Suppressor macrophage treated with lipopolysaccharide for 1 hour (primary cell): ENCODE results near the gene TSPAN4.

Source experiments
- DNase-seq, 3 donors: peaks; one replicate each; pipeline ENCODE4 v3.0.0-alpha.2; 2020 to 2022

Gene TSPAN4

DNA sequence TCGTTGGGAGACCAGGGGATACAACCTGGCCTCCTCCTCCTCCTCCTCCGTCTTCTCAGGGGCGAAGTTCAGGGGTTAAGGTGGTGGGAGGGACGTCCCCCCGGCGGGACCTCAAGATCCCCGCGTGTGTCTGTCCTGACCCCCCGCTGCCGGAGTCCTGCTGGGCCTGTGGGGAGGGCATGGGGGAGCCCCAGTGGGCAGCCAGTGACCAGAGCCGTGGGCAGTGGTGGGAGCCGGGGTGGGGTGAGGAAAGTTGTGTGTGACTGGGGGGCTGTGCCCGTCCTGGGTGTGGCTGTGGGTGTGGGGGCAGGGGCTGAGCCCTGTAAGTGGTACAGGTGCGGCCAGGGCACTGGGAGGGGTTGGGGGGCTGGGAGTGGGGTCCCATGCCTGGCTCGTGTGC, 10.1 kb downstream of the TSPAN4 start:
- DNase-seq, result no peak

DNA sequence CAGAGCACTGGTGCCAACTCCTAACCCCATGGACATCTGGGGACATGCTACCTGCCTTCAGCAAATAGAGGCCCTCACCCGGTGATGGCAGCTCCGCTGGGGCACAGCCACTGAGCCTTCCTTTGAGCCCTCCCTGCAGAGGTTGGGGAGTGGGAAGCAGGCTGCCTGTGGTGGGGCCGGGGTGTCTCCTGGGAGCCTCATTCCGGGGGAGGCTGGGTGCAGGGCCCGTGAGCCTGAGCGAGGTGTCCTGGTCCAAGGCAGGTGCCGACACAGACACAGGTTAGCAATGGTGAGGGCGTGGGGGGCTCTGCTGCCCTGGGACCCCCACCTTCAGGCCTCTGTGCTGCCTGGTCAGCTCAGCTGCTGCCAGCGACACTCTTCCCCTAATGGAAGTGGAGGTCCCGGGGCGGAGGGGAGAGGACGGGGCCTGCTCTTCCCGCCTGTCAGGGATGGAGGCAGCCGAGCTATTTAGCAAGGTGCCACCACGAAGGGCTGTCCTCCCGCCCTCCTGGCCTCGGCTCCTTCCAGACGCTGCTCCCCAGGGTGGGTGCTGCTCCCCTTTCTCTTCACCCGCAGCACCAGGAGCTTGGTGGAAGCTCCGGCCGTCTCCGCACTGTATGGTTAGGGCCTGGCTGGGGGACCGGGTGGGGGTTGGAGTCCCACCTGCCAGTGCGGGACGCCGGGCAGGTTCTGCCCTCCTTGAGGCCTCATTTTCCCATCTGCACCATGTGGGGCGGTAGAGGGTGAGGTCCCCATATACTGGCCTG, 11.2 kb downstream of the TSPAN4 start:
- no peak for DNase-seq

DNA sequence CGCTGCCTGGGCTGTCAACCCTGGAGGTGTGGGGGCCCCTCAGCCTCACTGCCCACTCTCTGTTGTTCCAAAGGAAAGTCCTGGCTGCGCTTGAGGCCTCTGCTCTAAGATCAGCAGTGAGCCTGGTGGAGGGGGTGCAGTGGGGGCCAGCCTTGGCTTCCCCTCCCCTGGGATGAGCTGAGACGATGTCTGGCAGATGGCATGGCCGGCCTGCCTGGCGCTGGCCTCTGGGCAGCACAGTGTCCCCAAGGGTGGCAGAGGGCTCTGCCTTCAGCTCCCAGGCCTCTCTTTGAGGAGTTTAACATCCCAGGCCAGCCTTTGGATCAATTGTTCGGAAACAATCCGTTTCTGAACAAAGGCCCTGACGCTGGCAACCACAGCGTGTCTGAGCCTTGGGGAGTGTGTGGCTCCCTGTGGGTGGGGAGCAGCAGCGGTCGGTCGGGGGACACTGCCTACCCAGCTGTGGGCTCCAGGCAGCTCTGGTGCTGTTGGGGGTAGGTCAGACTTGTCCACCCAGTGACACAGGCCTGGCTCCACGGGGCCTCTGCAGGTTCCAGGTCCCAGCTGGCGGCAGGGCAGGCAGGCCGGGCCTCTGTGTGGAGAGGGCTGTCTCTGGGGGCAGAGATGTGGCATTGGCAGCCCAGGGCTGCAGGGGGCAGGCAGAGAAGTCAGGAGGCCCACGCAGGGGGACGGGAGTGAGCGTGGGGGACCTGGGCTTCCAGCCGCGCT, 12.1 kb downstream of the TSPAN4 start:
- DNase-seq, result no peak

DNA sequence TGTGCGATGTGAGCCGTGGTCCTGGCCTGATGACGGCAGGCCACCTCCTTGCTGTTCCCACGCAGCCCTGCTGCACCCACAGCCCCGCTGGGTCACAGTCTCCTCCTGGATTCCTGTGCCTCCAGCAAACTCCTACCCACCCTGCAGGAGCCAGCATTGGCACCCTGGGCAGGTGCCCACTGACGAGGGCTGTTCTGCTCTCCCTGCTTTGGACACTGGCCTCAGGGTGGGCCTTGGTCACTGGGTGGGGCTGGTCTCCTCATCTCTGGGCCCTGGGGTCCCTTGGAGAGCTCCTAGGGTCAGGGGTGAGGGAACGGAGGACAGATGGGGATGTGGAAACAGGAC, 12.7 kb downstream of the TSPAN4 start:
- DNase-seq, result no peak

DNA sequence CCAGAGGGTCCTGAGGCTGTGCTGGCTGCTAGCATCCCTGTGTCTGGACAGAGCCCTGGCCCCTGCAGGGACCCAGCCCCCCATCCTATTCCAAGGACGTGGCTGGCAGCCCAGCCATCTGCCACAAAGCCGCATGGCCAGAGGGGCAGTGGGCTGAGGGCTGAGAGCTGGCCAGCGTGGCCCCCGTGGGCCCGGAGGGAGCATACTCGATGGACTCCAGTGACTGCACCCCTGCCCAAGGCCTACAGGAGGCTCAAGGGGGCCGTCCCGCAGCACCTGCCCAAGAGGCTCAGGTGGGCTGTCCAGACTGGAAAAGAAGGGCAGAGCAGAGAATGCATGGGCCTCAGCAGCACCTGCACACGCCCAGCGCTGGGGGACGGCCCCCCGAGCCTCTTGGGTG, 13.1 kb downstream of the TSPAN4 start:
- no peak for DNase-seq

DNA sequence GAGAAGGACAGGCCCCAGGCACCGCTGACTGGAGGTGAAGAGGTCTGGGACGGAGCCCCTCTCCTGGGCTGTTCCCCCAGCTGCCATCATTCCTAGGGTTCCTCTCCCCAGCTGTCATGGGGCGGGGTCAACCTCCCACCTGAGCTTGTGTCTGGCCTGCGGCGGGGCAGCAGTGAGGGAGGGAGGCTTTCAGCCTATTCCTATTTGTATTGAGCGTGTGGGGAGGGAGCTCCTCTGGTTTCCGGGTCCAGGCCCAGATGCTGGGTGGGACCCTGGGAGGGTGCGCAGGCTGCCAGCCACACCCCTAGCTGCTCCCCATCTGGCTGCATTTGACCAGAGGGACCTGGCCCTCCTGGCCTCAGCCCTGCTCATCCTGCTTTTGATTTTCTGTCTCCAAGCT, 13.7 kb downstream of the TSPAN4 start:
- no peak for DNase-seq

DNA sequence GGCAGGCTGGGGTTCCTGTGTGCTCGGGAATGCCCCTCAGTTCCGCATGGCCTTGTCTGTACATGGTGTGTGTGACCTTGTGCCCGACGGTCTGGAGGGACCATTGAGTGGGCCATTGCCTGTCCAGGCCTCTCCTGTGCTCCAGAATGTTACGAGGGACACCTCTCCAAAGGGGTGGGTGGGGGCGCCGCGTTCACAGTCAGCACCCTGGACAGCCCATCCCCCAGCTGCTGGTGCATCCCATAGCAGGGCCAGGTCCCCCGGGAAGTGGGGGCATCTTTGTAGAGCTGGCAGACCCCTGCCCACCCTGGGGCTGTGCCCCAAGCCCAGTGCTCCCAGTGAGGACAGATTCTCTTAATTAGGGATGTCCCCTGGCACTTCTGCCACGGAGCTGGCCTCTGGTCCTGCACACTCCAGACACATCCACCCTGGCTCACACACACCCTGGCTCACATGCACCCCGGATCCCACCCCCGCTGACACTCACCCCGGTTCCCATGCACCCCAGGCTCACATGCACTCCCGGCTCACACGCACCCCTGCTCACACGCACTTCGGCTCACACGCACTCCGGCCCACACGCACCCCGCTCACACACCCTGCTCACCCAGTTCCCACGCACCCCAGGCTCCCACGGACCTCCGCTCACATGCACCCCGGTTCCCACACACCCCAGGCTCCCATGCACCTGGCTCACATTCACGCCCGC, 15.6 kb downstream of the TSPAN4 start:
- DNase-seq, result no peak

DNA sequence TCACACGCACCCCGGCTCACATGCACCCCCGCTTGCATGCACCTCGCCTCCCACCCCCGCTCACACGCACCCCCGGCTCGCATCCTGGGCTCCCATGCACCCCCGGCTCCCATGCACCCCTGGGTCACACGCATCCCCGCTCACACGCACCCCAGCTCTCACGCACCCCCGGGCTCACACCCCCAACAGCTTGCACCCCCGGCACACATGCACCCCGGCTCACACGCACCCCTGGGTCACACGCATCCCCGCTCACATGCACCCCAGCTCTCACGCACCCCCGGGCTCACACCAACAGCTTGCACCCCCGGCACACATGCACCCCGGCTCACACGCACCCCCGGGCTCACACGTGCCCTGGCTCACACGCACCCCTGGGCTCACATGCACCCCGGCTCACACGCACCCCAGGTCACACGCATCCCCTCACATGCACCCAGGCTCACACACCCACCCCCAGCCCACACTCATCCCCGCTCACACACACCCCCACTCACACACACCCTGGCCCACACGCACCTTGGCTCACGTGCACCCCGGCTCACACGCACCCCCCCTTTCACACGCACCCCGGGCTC, 16.2 kb downstream of the TSPAN4 start:
- DNase-seq, result no peak

DNA sequence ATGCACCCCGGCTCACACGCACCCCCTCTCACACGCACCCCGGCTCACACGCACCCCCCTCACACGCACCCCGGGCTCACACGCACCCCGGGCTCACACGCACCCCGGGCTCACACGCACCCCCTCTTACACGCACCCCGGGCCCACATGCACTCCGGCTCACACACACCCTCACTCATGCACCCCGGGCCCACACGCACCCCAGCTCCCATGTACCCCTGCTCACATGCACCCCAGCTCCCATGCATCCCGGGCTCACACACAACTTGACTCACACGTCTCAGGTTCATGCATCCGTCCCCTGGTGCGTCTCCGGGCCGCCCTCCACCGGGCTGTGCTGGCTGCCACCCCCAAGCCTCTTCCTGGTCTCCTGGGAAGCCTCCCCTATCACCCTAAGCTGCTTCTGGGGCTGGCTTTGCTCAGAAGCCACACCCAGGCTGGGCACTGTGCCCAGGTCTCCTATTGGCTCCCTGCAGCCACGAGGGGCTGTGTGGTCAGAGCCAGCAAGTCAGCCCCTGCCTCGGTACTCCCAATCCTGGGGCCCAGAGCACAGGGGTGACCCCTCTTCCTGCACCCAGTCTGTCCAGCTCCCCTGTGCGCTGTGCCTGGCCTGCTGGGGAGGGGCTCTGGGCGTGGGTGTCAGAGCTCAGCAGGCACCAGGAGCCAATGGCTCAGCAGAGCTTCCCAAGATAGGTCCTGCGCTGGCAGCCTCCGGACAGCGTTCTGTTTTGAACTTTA, 16.9 kb downstream of the TSPAN4 start:
- DNase-seq, result no peak

DNA sequence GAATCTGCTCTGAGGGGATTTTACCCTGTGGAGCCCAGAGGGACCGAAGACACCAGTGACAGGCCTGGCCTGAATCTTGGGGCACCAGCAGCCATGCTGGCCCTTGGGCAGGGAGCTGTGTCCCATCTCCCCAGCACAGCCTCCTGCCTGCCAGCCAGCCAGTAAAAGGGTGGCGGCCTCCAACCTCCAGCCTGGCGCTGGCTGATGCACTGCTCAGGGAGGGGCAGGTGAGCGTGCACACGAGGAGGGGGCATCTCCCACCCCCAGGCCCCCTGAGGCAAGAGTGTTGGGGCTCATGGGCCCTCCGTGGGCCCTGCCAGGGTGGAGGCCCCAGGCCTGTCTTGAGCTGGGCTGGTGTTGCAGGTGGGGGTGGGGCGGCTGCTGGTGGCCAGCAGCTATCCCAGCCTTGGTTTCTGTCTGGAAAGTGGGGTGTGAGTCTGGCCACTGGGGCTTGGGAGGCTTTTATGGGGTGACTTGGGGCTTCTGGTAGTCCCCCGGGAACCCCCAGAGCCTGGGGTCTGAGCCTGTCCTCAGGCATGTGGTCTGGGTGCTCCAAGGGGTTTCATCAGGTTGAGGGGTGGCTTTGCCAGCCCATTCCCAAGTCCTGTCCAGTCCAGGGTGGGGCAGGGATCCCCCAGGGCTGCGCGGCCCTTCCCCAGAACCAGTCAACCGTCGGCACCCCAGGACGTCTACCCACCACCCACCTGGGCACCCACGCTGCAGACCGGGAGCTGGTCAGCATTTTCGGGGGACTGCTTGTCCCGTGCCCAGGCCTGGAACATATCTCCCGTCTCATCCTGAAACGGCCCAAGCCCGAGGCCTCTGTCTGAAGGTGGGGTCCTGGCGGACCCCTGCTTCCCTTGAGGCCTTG, 17.8 kb downstream of the TSPAN4 start:
- no peak for DNase-seq

DNA sequence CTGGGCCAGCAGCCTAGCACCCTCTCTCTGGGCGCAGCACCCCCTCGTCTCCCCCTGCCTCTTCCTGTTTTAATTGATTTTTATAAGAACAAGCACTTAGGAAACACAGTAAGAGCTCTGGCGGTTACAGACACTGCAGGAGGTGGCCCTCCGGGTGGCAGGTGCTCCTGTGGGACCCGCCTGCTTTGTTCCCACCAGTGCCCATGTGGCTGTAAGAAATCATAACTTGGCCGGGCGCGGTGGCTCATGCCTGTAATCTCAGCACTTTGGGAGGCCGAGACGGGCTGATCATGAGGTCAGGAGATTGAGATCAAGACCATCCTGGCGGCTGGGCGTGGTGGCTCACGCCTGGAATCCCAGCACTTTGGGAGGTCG, 18.4 kb downstream of the TSPAN4 start:
- no peak for DNase-seq

DNA sequence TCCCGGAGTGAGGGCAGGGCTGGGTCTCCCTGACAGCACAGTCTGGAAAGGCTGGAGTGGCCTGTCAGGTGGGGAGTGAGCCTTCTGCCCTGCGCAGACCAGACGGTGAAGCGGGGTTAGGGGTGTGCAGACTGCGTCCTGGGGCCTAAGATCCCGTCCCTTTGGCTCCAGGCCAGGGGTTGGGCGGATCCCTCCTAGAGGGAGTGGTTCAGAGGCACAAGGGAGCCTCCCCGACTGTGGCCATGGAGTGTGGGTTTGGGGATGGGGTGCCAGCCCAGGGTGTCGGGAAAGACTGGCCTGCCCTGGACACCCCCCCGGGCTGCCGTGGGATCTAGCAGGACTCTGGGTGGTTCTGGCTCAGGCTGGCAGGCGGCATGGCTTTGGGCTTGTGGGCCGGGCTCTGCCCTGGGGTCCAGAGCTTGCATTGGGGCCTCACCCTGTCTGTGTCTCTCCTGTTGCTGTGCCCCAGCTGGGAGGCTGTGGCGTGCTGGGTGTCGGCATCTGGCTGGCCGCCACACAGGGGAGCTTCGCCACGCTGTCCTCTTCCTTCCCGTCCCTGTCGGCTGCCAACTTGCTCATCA, 19.5 kb downstream of the TSPAN4 start:
- DNase-seq, result no peak

DNA sequence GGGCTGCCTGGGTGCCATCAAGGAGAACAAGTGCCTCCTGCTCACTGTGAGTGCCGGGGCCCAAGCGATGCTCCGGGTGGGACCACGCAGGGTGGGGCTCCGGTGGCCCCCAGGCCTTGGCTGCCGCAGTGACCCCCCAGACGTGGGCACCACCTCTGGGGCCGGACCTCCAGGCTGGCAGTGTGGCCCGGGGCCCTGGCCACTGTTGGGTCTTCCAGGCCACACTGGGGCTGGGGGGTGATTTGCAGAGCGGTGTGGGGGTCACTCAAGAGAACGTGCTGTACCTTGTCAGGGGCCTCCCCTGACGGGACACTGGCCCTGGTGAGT, 20.0 kb downstream of the TSPAN4 start:
- no peak for DNase-seq

DNA sequence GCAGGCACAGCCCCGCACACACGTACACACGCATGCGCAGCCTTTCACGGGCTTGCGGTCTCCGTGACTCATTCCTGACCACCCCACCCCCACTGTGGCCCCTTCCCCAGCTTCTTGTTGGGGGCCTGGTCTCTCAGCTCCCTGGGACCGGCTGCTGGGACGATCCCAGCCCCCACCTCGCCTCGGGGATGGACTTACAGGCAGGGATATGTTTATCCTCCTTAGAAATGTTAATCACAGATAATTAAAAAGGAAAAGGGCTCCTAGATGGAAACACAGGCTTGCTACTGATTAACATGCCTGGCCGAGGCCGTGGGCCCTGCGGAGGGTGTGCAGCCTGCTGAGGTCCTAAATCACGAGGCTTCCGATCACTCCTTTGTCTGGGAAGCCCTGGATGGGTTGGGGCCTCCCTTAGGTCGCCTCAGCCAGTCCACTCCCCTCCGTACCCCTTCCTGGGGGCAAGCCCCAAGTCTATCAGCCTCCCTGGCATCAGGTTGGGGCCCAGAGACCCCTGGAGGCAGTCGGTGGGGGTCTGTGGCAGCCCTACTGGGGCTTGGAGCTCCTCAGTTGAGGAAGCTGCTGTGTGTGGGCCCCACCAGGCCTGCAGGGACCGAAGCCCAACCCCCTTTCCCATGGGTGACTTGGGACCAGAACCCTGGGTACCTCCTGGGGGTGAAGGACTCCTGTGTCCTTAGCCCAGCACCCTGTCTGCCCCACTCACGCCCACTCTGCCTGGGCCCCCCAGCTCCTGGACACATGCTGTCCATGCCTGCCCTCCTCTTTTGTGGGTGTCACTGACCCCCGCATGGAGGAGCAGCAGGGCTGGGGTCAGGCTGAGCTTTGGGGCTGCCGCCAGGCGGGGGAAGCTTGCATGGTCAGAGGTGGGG, 20.6 kb downstream of the TSPAN4 start:
- DNase-seq, result no peak

DNA sequence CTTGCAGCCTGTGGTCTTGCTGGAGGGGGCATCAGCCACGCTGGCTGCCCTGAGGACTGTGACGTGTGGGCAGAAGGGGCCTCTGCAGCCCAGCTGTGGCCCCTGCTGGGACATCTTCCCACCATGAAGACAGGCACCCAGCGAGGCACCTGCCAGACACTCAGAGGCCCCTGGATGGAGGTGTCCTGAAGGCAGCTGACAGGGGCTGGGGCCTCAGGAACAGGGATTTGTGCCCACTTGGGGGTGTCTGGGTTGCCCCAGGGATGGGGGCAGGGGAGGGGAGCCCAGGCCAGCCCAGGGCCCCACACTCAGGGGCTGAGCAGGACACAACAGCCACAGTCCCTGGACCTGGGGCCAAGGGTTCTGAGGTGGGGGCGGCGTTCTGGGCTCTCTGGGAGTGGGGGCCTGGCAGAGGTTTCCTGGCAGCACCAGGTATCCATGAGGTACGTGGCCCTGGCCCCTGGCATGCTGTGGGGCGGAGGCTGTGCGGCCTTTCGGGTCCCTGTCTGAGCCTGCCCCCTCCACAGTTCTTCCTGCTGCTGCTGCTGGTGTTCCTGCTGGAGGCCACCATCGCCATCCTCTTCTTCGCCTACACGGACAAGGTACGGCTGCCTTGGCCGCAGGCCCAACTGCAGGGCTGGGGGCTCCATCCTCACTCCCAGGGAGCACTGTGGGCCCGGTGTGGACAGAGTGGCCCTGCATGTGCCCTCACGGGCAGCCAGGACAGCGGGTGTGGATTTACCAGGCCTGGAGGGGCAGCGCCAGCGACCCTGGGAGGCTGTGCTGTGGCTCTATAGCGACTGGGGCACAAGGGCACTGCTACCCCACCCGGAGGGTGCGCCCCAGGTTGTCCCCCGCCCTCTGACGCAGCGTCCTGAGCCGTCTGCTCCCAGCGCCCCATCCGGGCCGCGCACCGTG, 21.5 kb downstream of the TSPAN4 start:
- no peak for DNase-seq

DNA sequence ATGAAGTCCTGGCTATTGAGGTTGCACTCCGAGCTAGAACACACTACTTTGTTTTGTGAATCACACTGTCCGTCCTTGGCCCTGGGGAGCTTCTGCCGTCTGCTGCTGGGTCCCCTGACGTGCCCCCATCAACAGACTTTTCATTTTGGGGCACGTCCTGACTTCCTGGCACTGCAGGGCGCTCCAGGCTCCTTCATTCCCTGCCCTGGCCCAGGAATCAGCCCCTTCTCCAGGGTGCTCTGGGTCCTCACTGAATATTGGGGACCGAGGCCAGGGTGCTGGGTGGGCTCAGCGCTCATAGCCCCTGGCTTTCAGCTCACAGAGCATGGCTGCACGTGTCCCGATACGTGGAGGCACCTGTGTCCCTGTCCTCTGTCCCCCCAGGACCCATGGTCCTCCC, 22.2 kb downstream of the TSPAN4 start:
- DNase-seq, result no peak

DNA sequence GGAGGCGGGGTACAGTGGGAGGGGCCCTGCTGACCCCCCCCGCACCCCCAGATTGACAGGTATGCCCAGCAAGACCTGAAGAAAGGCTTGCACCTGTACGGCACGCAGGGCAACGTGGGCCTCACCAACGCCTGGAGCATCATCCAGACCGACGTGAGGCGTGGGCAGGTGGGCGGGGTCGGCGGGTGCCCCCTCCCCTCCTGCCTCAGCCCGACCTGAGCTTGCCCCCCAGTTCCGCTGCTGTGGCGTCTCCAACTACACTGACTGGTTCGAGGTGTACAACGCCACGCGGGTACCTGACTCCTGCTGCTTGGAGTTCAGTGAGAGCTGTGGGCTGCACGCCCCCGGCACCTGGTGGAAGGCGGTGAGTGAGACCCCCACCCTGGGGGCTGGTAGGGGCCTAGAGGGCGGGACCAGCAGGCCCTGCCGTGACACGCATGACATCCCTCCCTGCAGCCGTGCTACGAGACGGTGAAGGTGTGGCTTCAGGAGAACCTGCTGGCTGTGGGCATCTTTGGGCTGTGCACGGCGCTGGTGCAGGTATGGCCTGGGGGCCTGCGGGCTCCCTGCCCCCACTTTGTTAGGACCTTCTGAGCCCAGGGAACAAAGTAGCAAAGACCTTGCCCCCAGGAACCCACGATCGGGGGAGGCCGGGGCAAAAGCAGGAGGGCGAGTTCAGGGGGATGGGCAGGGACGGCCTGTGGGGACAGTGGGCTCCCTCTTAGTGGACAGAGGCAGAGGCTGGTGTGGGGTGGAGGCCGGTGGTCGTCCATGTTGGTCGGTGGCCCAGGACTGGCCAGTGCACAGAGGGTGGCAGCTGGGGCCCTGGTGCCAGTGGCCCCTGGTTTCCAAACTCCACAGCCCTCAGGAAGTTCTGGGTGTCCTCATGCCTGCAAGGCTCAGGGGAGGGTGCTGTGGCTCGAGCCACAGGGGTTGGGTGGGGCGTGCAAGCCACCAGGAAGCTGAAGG, 23.1 kb downstream of the TSPAN4 start:
- DNase-seq, result no peak

DNA sequence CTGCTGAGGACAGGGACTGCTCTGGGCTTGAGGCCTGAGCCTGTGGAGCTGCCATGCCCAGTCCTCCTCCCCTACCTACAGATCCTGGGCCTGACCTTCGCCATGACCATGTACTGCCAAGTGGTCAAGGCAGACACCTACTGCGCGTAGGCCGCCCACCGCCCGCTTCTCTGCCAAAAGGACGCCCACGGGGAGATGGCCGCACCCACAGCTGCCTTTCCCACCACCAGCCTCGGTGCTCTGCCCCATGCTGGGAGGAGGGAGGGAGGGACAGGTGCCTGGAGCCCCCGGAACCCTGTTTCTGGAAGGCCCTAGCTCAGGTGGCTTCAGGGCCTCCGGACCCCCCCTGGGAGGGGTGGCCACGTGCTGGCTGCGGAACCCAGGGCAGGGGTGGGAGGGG, 23.8 kb downstream of the TSPAN4 start:
- no peak for DNase-seq
